Activated CD4-positive, alpha-beta T cell treated with anti-CD3 and anti-CD28 coated beads, Interleukin-10, Interleukin-2, amounts not matched to agents 100 ng/mL and 50 ng/mL, durations not matched to agents 16 hours and 8 hours (primary cell): ENCODE measurements around the gene ING4.

Experiments used
- DNase-seq: peaks from one replicate; pipeline ENCODE4 v3.0.0-alpha.2; 2020

The ING4 gene

GRCh38 chr12:6605421-6606330 lies 57.2 kb downstream of the ING4 start:
- DNase-seq, result peak; percentile 58

- peak; percentile 26 for DNase-seq
These were observed 58.5 kb downstream of the ING4 start for GRCh38 chr12:6604259-6605029.

- peak; percentile 55 for DNase-seq
These were observed 59.8 kb downstream of the ING4 start for GRCh38 chr12:6603095-6603567.

GRCh38 chr12:6602526-6602925 lies 60.4 kb downstream of the ING4 start:
- no peak for DNase-seq
